ENCODE measurements around the gene FXYD6.

DNA sequence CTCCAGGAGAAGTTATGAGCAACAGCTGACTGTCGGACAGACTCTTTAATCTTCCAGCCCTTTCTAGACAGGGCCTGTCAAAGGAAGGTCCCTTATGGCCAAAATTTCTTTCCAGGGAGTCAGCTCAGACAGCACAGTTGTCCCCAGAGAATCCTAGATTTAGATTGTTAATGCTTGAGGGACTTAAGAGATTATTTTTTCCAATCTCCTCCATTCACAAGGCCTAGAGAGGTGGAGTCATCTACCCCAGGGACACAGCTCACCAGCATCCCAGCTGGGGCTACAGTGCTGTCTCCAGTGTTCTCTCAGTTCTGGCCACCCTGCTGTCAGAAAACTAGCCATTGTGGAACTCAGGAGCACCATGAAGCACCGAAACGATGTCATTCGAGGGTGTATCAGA is 87.2 kb downstream of the FXYD6 start:
- TF ChIP-seq, protein P1, sequence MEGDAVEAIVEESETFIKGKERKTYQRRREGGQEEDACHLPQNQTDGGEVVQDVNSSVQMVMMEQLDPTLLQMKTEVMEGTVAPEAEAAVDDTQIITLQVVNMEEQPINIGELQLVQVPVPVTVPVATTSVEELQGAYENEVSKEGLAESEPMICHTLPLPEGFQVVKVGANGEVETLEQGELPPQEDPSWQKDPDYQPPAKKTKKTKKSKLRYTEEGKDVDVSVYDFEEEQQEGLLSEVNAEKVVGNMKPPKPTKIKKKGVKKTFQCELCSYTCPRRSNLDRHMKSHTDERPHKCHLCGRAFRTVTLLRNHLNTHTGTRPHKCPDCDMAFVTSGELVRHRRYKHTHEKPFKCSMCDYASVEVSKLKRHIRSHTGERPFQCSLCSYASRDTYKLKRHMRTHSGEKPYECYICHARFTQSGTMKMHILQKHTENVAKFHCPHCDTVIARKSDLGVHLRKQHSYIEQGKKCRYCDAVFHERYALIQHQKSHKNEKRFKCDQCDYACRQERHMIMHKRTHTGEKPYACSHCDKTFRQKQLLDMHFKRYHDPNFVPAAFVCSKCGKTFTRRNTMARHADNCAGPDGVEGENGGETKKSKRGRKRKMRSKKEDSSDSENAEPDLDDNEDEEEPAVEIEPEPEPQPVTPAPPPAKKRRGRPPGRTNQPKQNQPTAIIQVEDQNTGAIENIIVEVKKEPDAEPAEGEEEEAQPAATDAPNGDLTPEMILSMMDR (conservative IDR thresholded peaks at IDR 0.05; ENCODE audit: low read depth, low read length), result no peak
- no peak for TF ChIP-seq EZH2 (IDR thresholded peaks at IDR 0.05; ENCODE audit: borderline replicate concordance, low read depth, low read length, poor library complexity, severe bottlenecking)

All from A673 (cell line).